SK-N-SH (cell line): ENCODE data around the gene DUSP5. TPM values are rescaled to one million over a fixed set of nuclear protein-coding genes. Genes with fewer than 3 reads are reported as not detected.
A peak's percentile ranks its signal among the peaks of the same experiment; 100 is the strongest.

Experiments
- CTCF ChIA-PET: fragments of 300-600, 350-600 bp; formaldehyde crosslinking; extraction: SDS; loops from one replicate; lab custom pipeline; 2021; lab: Yijun Ruan, JAX
- POLR2A ChIA-PET: fragments of 350-600 bp; sonication (Branson Sonifier 250); formaldehyde crosslinking; extraction: SDS; loops from one replicate; lab custom pipeline; 2020; ENCODE audit warnings: antibody characterized with exemption, inconsistent platforms; lab: Yijun Ruan, JAX
- DNase-seq: peaks from one replicate; pipeline ENCODE4 v3.0.0; 2012
- H2AFZ ChIP-seq: fragments of 200-600 bp; sonication (generic); 2 replicates; pipeline ENCODE4 v1.8.1; 2016; ENCODE audit warnings: antibody characterized with exemption, mild to moderate bottlenecking, low read depth
- H3F3A ChIP-seq: fragments of 200-600 bp; sonication (generic); replicated peaks from 2 replicates; pipeline ENCODE3; 2016; ENCODE audit warnings: antibody characterized with exemption, mild to moderate bottlenecking; ENCODE audit not compliant: insufficient read depth
- H3K27ac ChIP-seq, 2 experiments: fragments of 200-500 bp in 1 of 2; fragments of 200-600 bp in 1 of 2; sonication (Bioruptor generic) in 1 of 2; sonication (generic), shearing (Covaris generic) in 1 of 2; 2 replicates each; pipeline versions ENCODE4 v1.5.1 to v1.6.1; 2014 to 2016; ENCODE audit warnings: low read depth in 2 of 2, inconsistent platforms in 1 of 2, low read length in 1 of 2, mild to moderate bottlenecking in 1 of 2, mixed read lengths in 1 of 2
- H3K27me3 ChIP-seq: fragments of 200-600 bp; sonication (generic), shearing (Covaris generic); 2 replicates; pipeline ENCODE4 v1.6.1; 2016; ENCODE audit warnings: mixed run types; ENCODE audit not compliant: insufficient read depth
- H3K36me3 ChIP-seq, 2 experiments: fragments of 200-500 bp in 1 of 2; fragments of 200-600 bp in 1 of 2; sonication (Bioruptor generic) in 1 of 2; sonication (generic) in 1 of 2; replicated peaks in 1 of 2; 2 replicates each; pipeline versions ENCODE3 to v1.5.1; 2014 to 2016; ENCODE audit warnings: low read length in 1 of 2, mild to moderate bottlenecking in 1 of 2; ENCODE audit not compliant: insufficient read depth in 2 of 2, control insufficient read depth in 1 of 2
- H3K4me1 ChIP-seq, 2 experiments: fragments of 200-500 bp in 1 of 2; fragments of 200-600 bp in 1 of 2; sonication (Bioruptor generic) in 1 of 2; sonication (generic), shearing (Covaris generic) in 1 of 2; 2 replicates each; pipeline versions ENCODE4 v1.5.1 to v1.6.1; 2014 to 2016; ENCODE audit warnings: low read depth in 1 of 2, low read length in 1 of 2, mixed run types in 1 of 2; ENCODE audit not compliant: insufficient read depth in 2 of 2, control insufficient read depth in 1 of 2
- H3K4me2 ChIP-seq: fragments of 200-600 bp; sonication (generic), shearing (Covaris generic); 2 replicates; pipeline ENCODE4 v1.6.1; 2017; ENCODE audit warnings: mixed run types
- H3K4me3 ChIP-seq, 2 experiments: fragments of 200-500 bp in 1 of 2; fragments of 200-600 bp in 1 of 2; sonication (Bioruptor generic) in 1 of 2; sonication (generic), shearing (Covaris generic) in 1 of 2; 2 replicates each; pipeline versions ENCODE4 v1.5.1 to v1.8.1; 2014 to 2016; ENCODE audit warnings: low read depth in 2 of 2, inconsistent platforms in 1 of 2, low read length in 1 of 2, mild to moderate bottlenecking in 1 of 2, mixed read lengths in 1 of 2, moderate library complexity in 1 of 2
- H3K79me2 ChIP-seq: fragments of 200-600 bp; sonication (generic); 2 replicates; pipeline ENCODE4 v1.8.1; 2017; ENCODE audit warnings: mild to moderate bottlenecking; ENCODE audit not compliant: insufficient read depth
- H3K9ac ChIP-seq: fragments of 200-600 bp; sonication (generic); 2 replicates; pipeline ENCODE4 v1.6.1; 2017; ENCODE audit warnings: mixed run types
- H3K9me2 ChIP-seq: fragments of 200-600 bp; sonication (generic); 2 replicates; pipeline ENCODE4 v1.6.1; 2017; ENCODE audit warnings: mixed run types
- H3K9me3 ChIP-seq: fragments of 200-600 bp; sonication (generic); 2 replicates; pipeline ENCODE4 v1.6.1; 2017; ENCODE audit warnings: mixed run types, mild to moderate bottlenecking, moderate library complexity
- H4K20me1 ChIP-seq: fragments of 200-600 bp; sonication (generic); 2 replicates; pipeline ENCODE4 v1.6.1; 2017; ENCODE audit warnings: mild to moderate bottlenecking, mixed run types; ENCODE audit not compliant: insufficient read depth
- ELF1 ChIP-seq: IDR thresholded peaks from 2 replicates; pipeline ENCODE4 v1.4.0; 2012
- FOSL2 ChIP-seq: IDR thresholded peaks from 2 replicates; pipeline ENCODE4 v1.4.0; 2012; ENCODE audit warnings: low read depth, mild to moderate bottlenecking, moderate library complexity, borderline replicate concordance
- FOXJ3 ChIP-seq: sonication (generic); formaldehyde crosslinking; IDR thresholded peaks from 2 replicates; pipeline ENCODE4 v1.5.1; 2020; ENCODE audit warnings: mild to moderate bottlenecking, missing genetic modification reagents
- GABPA ChIP-seq: IDR thresholded peaks from 2 replicates; pipeline ENCODE4 v1.4.0; 2012; ENCODE audit warnings: low read depth, mild to moderate bottlenecking
- IRF3 ChIP-seq: fragments of 150-350 bp; IDR thresholded peaks from 2 replicates; pipeline ENCODE4 v1.6.1; 2016; ENCODE audit warnings: mild to moderate bottlenecking, low read depth, low read length
- JUND ChIP-seq: IDR thresholded peaks from 2 replicates; pipeline ENCODE4 v1.4.0; 2012
- MEF2A ChIP-seq: IDR thresholded peaks from 2 replicates; pipeline ENCODE4 v1.4.0; 2012; ENCODE audit warnings: low read depth, borderline replicate concordance
- MXI1 ChIP-seq: IDR thresholded peaks from 2 replicates; pipeline ENCODE4 v1.6.1; 2012; ENCODE audit warnings: mild to moderate bottlenecking, low read depth, low read length, improper control_type of control experiment
- NFIC ChIP-seq: IDR thresholded peaks from 2 replicates; pipeline ENCODE4 v1.4.0; 2012; ENCODE audit warnings: borderline replicate concordance
- NRF1 ChIP-seq: IDR thresholded peaks from 2 replicates; pipeline ENCODE4 v1.6.1; 2012; ENCODE audit warnings: low read depth, mild to moderate bottlenecking, low read length
- POLR2AphosphoS5 ChIP-seq: IDR thresholded peaks from 2 replicates; pipeline ENCODE4 v1.6.1; 2012; ENCODE audit warnings: low read depth, low read length
- RAD21 ChIP-seq: IDR thresholded peaks from 2 replicates; pipeline ENCODE4 v1.6.1; 2012; ENCODE audit warnings: mild to moderate bottlenecking, low read length
- RCOR1 ChIP-seq: fragments of 150-350 bp; IDR thresholded peaks from 2 replicates; pipeline ENCODE4 v1.6.1; 2017; ENCODE audit warnings: antibody characterized with exemption, low read length
- REST ChIP-seq: IDR thresholded peaks from 2 replicates; pipeline ENCODE4 v1.6.1; 2012; ENCODE audit warnings: mild to moderate bottlenecking, low read depth, low read length, moderate library complexity
- RFX5 ChIP-seq: IDR thresholded peaks from 2 replicates; pipeline ENCODE4 v1.6.1; 2012; ENCODE audit warnings: mild to moderate bottlenecking, improper control_type of control experiment, low read length
- RXRA ChIP-seq: IDR thresholded peaks from 2 replicates; pipeline ENCODE4 v1.4.0; 2012; ENCODE audit warnings: low read depth, mild to moderate bottlenecking, borderline replicate concordance
- TCF12 ChIP-seq: IDR thresholded peaks from 2 replicates; pipeline ENCODE4 v1.4.0; 2012
- WGBS: methylation state at CpG from one replicate; pipeline ENCODE4 v1.1.6; 2017; ENCODE audit warnings: low lambda C conversion rate; 5-methylcytosine and 5-hydroxymethylcytosine counted together
- polyA plus RNA-seq, 3 experiments: library from polyadenylated mRNA; depleted of rRNA; stranded (reverse); fragments of >200 nt; gene quantifications; 2 replicates each; pipeline ENCODE4 v1.2.3, GENCODE V29; 2012

The DUSP5 gene
- polyA plus RNA-seq, 1 of the 3 experiments (the other 2 are of a cell fraction): 52.0 TPM

GRCh38 chr10:110459600-110459999, 38.1 kb upstream of the DUSP5 start:
- H3K4me1 ChIP-seq: peaks cover 20 to 45% of the 10 kb centered on the region in 2 experiments; a peak in 3 of 4 replicates
- peak overlapping the region in 1 of 2 experiments; percentile 91; a peak in 2 of 4 replicates for H3K27ac ChIP-seq
- no peaks in the 10 kb centered on the region for H4K20me1 ChIP-seq
- no peaks in the 10 kb centered on the region for H3K36me3 ChIP-seq
- no peaks in the 10 kb centered on the region for H3K79me2 ChIP-seq
- no peaks in the 10 kb centered on the region for H3K9me3 ChIP-seq
- H3K9ac ChIP-seq: no peak overlapping the region
- H3K4me2 ChIP-seq: peak overlapping the region; percentile 51; the same call in 1 of the 2 replicates
- CTCF ChIA-PET: interaction anchor here (1.0 kb wide), 1 partner anchor 106 kb away, joined by 3 read pairs; no protein-coding TSS in a partner anchor
- no peak for DNase-seq
- no peaks in the 10 kb centered on the region for H3K27me3 ChIP-seq
- peak overlapping the region; percentile 72; the same call in 1 of the 2 replicates for H2AFZ ChIP-seq
- no peaks in the 10 kb centered on the region for H3K9me2 ChIP-seq
- 93% methylated on average over 10 of the region's 10 CpGs for WGBS
- no peaks in the 10 kb centered on the region for H3F3A ChIP-seq
- POLR2A ChIA-PET: interaction anchor here (0.7 kb wide), 1 partner anchor 248 kb away, joined by 3 read pairs; no protein-coding TSS in a partner anchor
- TF ChIP-seq ELF1: no peak
- TF ChIP-seq IRF3: no peak
- no peak for TF ChIP-seq RXRA
- no peak for TF ChIP-seq POLR2AphosphoS5
- TF ChIP-seq REST: no peak
- TF ChIP-seq NFIC: no peak
- no peak for TF ChIP-seq NRF1
- TF ChIP-seq FOSL2: no peak
- no peak overlapping the region for H3K4me3 ChIP-seq

GRCh38 chr10:110460111-110460809, 37.4 kb upstream of the DUSP5 start:
- Histone ChIP-seq H3K4me1 (peaks cover 20 to 45% of the 10 kb centered on the region in 2 experiments; a peak in 3 of 4 replicates), H3K27ac (peak overlapping the region in 1 of 2 experiments; percentile 91; a peak in 2 of 4 replicates), H3K4me2 (peak overlapping the region; percentile 51; the same call in 1 of the 2 replicates), H3K79me2 (no peaks in the 10 kb centered on the region), H3K9me2 (no peaks in the 10 kb centered on the region), H3K36me3 (no peaks in the 10 kb centered on the region), H3F3A (no peaks in the 10 kb centered on the region), H3K9ac (no peak overlapping the region), H3K4me3 (no peak overlapping the region), H3K9me3 (no peaks in the 10 kb centered on the region), H2AFZ (peak overlapping the region; percentile 72; the same call in 1 of the 2 replicates), H3K27me3 (no peaks in the 10 kb centered on the region), H4K20me1 (no peaks in the 10 kb centered on the region)
- DNase-seq: peak; percentile 80
- CTCF ChIA-PET: interaction anchor here (1.0 kb wide), 2 partner anchors 39 to 106 kb away, joined by 3 read pairs; no protein-coding TSS in a partner anchor
- 46% methylated on average over 8 of the region's 16 CpGs for WGBS
- POLR2A ChIA-PET: interaction anchor here (0.7 kb wide), 1 partner anchor 249 kb away, joined by 3 read pairs; no protein-coding TSS in a partner anchor
- peak; percentile 32; the same call in 1 of the 2 replicates for TF ChIP-seq JUND
- TF ChIP-seq REST: no peak
- peak; percentile 41 for TF ChIP-seq NFIC
- peak; percentile 86; the same call in 1 of the 2 replicates for TF ChIP-seq FOXJ3 (CRISPR knock-in tag)
- TF ChIP-seq MXI1: peak; percentile 85; the same call in 1 of the 2 replicates
- TF ChIP-seq TCF12: peak; percentile 72
- TF ChIP-seq RCOR1: peak; percentile 50; the same call in 1 of the 2 replicates
- TF ChIP-seq GABPA: no peak
- TF ChIP-seq RAD21: no peak; the same call in 1 of the 2 replicates
- TF ChIP-seq RFX5: no peak
- peak; percentile 55; the same call in 1 of the 2 replicates for TF ChIP-seq FOSL2
- no peak for TF ChIP-seq MEF2A
- TF ChIP-seq ELF1: no peak
